HG02798 (cell line): Measurements from ENCODE around the gene TRIM8.
"Not testable (repeated sequence)": the region's sequence is repeated elsewhere in the genome, so short reads cannot be mapped to it uniquely, and the experiment has no call there.

ENCODE experiments used
- ATAC-seq: cut with Tn5 transposase; IDR thresholded peaks from one replicate; pipeline ENCODE4 v1.9.1; 2021; ENCODE audit warnings: mild to moderate bottlenecking; ENCODE audit not compliant: unreplicated experiment, poor library complexity

TRIM8 gene

DNA sequence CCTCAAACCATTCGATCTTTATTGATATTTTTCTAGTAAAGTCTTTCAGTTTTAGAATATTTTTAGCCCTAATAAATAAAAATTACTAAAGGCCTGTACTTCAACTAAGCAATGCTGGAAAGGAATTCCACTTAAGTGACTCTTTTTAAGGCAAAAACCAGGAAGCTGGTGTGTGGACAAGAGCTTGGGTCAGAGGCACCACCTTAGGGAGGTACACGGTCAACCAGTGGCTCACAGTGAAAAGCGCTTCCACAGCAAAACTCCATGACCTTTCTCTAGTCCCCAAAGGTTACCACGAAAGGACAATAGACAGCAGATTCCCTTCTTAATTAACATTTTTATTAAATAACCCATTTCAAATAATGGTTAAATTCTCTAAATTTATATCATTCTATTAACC is 38.7 kb downstream of the TRIM8 start:
- ATAC-seq = no peak

DNA sequence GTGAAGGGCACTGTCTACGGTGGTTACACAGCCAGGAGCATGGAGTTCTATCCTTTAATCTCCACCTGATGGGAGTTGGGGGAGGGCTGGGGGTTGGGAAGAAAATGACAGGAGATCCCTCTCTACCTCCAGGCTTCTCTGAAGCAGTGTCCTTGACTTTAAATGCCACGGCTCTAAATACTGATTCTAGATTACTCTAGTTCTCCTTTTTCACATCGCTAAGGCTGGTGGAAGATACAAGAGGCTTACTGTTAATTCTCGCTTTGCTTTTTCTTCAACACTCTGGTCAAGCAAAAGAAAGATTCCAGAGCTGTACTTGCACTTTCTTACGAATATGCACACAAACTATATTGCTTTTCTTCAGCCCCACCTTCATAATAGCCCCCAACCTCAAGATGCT is 39.5 kb downstream of the TRIM8 start:
- no peak for ATAC-seq

GRCh38 chr10:102691285-102692066 is 47.2 kb downstream of the TRIM8 start:
- no peak for ATAC-seq

DNA sequence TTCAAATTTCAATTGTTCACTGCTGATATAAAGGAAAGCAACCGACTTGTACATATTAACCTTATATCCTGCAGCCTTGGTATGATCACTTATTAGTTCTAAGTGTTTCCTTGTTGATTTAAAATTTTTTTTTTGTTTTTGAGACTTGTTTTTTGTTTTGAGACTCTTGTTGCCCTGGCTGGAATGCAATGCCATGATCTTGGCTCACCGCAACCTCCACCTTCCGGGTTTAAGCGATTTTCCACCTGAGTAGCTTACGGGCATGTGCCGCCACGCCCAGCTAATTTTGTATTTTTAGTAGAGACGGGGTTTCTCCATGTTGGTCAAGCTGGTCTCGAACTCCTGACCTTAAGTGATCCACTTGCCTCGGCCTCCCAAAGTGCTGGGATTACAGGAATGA is 51.1 kb downstream of the TRIM8 start:
- not testable (repeated sequence) for ATAC-seq

DNA sequence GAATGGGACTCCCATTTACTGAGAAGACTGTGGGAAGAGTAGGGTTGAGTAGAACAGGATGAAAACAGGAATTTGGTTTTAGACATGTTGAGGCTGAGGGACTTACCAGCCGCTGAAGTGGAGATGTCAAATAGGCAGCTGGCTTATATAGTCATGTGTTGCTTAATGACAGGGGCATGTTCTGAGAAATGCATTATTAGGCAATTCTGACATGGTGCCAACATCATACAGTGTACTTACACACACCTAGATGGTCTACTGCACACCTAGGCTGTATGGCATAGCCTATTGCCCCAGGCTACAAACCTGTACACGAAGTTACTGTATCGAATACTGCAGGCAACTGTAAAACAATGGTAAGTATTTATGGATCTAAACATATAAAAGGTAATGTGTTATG is 52.5 kb downstream of the TRIM8 start:
- ATAC-seq = no peak

DNA sequence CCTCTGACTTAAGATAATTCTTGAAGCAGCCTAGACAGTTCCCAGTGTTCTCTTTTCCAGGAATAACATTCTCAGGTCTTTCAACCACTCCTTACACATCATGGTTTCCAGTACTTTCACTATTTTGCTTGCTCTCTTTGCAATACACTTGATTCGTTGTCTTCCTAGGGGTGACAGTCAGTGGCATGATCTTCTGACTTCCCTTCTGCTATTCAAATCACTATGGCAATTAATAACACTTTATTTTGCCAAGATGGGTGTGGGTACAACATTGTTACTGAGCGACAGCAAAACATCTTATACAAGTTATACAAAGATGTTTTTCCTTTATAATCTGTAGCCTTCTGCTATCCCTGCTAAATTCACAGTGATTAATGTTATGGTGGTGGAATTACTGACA is 54.6 kb downstream of the TRIM8 start:
- no peak for ATAC-seq

GRCh38 chr10:102701272-102701671 is 57.0 kb downstream of the TRIM8 start:
- no peak for ATAC-seq

GRCh38 chr10:102701796-102702195 is 57.5 kb downstream of the TRIM8 start:
- no peak for ATAC-seq

GRCh38 chr10:102702742-102703141 is 58.5 kb downstream of the TRIM8 start:
- ATAC-seq = no peak

- ATAC-seq = no peak
Measured at GRCh38 chr10:102704915-102705314, 60.6 kb downstream of the TRIM8 start.

GRCh38 chr10:102705531-102705930 is 61.3 kb downstream of the TRIM8 start:
- no peak for ATAC-seq
